ENCODE results near the gene MLH1. TPM values are rescaled to one million over a fixed set of nuclear protein-coding genes. Genes with fewer than 3 reads are reported as not detected.
"Not testable (repeated sequence)": the region's sequence is repeated elsewhere in the genome, so short reads cannot be mapped to it uniquely, and the experiment has no call there.

The MLH1 gene
- total RNA-seq, 1 experiment from 2014 or later = 62.2 TPM

GRCh38 chr3:37032961-37033360 lies 39.6 kb downstream of the MLH1 start:
- DNase-seq (ENCODE audit: low read depth) = no peak

DNA sequence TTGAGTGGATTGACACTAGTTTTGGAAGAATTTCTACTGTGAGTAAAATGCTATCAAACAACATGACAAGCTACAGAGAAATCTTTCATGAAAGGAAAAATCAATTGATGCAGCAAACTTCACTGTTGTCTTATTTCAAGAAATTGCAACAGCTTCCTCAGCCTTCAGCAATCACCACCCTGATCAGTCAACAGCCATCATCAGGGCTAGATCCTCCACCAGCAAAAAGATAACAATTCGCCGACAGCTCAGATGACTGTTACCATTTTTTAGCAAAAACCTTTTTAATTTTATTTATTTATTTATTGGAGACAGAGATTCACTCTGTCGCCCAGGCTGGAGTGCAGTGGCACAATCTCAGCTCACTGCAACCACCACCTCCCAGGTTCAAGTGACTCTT lies 44.0 kb downstream of the MLH1 start:
- no peak for DNase-seq (ENCODE audit: low read depth)

- DNase-seq (ENCODE audit: low read depth) = no peak
Measured at GRCh38 chr3:37039161-37039846, 46.0 kb downstream of the MLH1 start.

- DNase-seq (ENCODE audit: low read depth) = no peak
Measured at GRCh38 chr3:37040231-37040630, 46.9 kb downstream of the MLH1 start.

- DNase-seq (ENCODE audit: low read depth) = no peak
Measured at GRCh38 chr3:37041546-37042195, 48.4 kb downstream of the MLH1 start.

DNA sequence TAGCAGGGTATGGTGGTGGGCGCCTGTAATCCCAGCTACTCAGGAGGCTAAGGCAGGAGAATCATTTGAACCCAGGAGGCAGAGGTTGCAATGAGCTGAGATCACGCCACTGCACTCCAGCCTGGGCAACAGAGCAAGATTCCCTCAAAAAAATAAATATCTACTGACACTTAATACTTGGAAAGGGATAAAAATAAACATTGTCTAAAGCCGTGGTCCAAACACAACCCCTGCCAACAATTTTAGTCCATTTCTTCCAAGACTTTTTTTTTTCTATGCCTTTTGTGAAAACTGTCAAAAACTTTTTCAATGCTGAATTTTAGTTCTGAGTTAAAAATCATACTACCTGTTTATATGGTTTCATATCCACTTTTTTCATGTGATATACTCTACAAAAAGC lies 49.4 kb downstream of the MLH1 start:
- DNase-seq (ENCODE audit: low read depth) = not testable (repeated sequence)

DNA sequence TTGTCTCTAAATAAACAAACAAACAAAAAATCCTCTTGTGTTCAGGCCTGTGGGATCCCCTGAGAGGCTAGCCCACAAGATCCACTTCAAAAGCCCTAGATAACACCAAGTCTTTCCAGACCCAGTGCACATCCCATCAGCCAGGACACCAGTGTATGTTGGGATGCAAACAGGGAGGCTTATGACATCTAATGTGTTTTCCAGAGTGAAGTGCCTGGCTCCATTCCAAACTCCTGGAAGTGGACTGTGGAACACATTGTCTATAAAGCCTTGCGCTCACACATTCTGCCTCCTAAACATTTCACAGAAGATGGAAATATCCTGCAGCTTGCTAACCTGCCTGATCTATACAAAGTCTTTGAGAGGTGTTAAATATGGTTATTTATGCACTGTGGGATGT lies 57.0 kb downstream of the MLH1 start:
- DNase-seq (ENCODE audit: low read depth) = no peak

DNA sequence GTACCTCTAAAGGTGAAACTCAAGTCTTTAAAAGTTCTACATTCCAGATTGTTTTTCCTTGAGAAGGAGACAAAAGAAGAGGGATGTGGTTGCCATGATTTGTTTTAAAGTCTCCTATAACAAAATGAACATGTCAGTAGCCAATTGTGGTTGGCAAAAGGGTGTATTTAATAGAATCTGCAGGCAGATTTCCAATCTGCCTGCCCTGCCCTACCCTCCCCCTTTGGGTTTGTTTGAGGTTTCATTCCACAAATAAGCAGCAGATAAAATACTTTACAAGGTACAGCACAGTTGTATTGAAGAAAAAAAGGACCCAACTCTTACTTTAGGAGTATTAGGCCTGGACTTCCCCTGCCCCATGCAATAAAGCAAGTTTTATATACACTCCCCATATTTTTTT lies 59.5 kb downstream of the MLH1 start:
- DNase-seq (ENCODE audit: low read depth) = peak; percentile 14

DNA sequence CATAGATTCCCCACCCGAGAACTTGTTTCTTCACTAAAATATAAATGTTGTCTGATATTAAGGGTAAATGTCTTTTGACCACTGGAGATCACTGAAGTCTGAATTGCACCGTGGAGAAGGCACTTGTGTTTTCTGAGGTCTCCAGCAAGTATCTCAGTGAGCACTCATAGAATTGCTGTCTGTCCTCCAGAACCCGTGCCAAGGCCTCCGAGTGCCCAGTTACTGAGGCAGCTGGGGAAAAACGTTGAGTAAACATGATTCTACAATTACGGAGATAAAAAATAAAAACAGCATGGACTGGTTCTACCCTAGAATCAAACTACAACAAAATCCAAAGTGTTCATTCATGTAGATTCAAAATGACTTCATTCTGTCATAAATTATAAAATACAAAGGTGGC lies 60.0 kb downstream of the MLH1 start:
- no peak for DNase-seq (ENCODE audit: low read depth)

- peak; percentile 36 for DNase-seq (ENCODE audit: low read depth)
Measured at GRCh38 chr3:37053753-37054152, 60.4 kb downstream of the MLH1 start.

DNA sequence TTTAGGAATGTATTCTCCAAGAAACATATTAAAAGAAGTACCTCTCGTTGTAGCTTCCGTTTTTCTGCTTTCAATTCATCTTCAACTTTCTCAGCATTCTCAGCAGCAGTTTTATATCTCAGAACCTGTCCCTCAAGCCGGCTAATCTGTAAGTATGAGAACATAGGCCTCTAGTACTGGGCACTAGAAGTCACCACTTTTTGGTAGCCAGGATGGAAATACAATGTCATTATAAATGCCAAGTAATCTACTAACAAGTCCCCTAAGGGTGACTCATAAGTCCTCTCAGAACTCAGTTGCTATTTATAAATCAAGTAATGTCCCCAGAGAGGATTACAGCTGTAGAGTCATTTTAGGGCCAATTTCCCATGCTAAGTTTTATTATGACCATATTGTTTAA lies 61.1 kb downstream of the MLH1 start:
- peak; percentile 87 for DNase-seq (ENCODE audit: low read depth)

DNA sequence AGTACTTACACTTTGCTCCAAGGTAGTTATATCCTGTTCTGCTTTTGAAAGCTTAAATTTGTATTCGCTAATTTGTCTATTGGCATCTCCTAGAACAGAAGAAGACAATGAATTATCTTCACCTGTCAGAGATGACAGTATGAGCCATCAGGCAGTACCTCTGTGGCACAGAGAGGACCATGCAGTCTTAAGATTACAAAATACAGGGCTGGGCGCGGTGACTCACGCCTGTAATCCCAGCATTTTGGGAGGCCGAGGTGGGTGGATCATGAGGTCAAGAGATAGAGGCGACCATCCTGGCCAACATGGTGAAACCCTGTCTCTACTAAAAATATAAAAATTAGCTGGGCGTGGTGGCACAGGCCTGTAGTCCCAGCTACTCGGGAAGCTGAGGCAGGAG lies 61.8 kb downstream of the MLH1 start:
- peak; percentile 9 for DNase-seq (ENCODE audit: low read depth)

- no peak for DNase-seq (ENCODE audit: low read depth)
Measured at GRCh38 chr3:37056826-37057225, 63.5 kb downstream of the MLH1 start.

DNA sequence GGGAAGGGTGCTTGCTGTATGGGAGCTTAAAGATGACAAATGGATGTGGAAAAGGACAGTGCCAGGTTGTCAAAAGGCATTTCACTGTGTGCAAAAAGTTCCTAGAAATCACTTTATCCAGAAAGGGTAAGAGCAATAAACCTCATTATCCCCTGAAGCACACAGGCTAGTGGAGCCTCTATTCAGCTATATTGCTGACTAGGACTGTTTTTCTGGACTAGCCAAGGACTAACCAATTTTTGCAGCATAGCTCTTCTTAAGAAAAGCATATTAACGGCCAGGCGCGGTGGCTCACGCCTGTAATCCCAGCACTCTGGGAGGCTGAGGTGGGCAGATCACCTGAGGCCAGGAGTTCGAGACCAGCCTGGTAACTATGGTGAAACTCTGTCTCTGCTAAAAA lies 64.8 kb downstream of the MLH1 start:
- DNase-seq (ENCODE audit: low read depth) = no peak

DNA sequence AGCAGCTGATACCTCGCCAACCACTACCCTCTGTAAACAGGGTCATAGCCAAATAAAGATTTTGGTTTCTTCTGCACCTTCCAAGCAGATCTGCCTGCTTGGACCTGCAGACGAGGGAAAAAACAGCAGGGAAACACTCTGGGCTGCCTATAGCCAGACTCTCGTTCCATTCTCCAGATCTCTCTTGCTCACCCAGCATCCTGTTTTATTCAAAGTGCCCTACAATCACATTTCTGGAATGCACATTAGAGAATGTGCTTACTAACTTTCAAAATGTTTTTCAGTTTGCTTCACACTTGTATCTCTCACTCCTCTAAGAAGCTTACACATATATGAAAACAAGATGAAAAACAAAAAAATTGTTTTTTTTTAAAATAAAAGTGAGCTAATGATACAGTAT lies 71.4 kb downstream of the MLH1 start:
- DNase-seq (ENCODE audit: low read depth) = no peak

DNA sequence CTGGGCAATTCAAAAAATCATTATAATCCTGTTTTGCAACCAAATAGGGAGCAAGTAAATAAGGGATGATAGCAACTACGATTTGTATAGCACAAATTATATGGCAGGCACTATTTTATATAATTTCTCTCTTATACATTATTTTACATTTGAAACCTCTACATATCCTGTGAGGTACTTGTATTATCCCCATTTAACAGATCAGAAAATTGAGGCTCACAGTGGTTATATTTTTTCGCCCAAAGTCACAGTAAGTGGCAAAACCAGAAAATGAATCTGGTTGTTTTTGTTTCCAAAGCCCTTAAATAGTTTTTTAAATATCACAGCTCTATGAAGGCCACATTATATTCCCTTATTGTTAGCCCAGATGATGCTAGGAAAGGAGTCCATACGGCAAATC lies 74.3 kb downstream of the MLH1 start:
- DNase-seq (ENCODE audit: low read depth) = no peak

DNA sequence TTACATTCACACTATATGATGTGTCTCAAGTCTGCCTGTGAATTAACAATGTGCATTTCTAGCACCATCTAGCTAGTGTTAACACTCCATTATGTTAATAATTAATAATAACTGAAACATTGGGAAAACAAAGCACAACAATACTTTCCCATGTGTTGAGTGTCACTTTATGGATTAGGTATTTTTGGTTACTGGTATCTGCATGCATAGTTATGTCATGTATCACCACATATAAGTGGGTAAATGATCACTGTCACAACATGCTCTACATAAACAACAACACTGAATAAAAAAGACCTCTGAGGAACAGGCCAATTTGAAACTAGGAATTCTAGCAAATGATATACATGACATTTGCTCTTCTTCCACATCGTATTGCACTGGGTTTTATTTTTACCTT lies 74.7 kb downstream of the MLH1 start:
- no peak for DNase-seq (ENCODE audit: low read depth)

DNA sequence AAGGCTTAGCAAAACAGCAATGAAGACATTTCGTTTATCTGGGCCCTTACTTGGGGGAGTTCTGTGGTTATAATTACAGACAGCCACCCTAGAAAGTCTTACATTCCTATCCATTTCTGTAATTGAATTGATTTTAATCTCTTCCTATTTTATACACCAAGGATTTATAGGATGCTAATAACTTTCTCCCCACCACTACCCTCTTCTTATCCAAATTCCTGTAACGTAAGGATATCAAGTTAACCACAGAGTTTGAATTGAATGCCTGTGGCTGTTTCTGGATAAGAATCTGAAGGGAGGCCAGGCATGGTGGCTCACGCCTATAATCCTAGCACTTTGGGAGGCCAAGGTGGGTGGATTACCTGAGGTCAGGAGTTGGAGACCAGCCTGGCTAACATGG lies 78.6 kb downstream of the MLH1 start:
- no peak for DNase-seq (ENCODE audit: low read depth)

GRCh38 chr3:37072892-37073291 lies 79.6 kb downstream of the MLH1 start:
- peak; percentile 50 for DNase-seq (ENCODE audit: low read depth)

DNA sequence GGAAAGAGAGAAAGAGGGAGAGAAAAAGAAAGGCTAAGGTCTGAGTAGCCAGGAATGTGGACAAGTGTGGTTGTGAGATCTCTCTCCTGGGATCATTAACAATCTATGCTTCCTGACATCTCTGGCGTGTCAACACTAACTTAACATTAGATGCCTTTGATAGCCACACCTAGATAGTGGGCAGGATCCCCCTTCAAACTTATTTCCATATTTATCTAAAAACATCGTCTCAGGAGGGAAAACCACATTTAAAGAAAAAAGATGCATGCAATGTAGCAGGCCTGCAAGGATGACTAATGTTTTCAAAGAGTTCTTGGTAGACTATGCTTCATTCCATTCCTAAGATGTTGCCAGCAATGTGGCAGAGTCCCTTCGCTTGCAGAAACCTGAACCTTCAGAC lies 80.9 kb downstream of the MLH1 start:
- peak; percentile 68 for DNase-seq (ENCODE audit: low read depth)

- peak; percentile 19 for DNase-seq (ENCODE audit: low read depth)
Measured at GRCh38 chr3:37075955-37076354, 82.6 kb downstream of the MLH1 start.

DNA sequence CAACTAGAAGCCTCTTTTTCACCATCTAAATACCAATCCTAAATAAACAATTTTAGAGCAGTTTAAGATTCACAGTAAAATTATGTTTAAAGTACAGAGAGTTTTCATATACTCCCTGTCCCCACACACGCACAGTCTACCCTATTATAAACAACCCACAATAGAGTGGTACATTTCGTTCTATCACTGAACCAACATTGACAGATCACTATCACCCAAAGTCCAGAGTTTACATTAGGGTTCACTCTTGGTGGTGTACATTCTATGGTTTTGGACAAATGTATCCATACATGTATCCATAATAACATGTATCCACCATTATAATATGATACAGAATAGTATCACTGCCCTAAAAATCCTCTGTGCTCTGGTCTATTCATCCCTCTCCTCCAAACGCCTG lies 89.0 kb downstream of the MLH1 start:
- no peak for DNase-seq (ENCODE audit: low read depth)

DNA sequence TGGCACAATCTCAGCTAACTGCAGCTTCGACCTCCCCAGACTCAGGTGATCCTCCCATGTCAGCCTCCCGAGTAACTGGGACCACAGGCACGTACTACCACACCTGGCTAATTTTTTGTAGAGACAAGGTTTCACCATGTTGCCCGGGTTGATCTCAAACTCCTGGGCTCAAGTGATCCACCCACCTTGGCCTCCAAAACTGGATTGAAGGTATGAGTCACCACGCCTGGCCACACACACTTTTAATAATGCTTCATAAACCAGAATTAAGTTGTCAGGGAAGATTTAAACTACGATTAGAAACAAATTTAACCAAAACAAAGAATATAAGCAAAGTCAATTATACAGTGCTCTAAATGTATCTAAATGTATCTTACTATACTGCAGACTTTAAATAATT lies 93.6 kb downstream of the MLH1 start:
- DNase-seq (ENCODE audit: low read depth) = no peak

DNA sequence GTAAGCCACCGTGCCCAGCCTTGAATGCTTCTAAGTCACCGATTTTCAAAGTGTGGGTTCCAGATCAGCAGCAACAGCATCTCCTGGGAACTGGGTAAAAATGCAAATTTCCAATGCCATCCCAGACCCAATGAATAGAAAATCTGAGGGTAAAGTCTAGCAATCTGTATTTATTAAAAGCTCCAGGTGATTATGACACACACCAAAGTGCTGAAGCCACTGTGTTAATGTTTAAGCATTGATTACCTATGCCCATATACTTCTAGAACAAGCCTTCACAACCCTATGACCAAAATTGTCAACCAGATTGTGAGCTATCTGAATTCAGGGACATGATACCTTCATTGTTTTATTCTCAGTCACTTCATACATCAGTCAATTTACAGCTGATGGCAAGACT lies 94.6 kb downstream of the MLH1 start:
- DNase-seq (ENCODE audit: low read depth) = no peak
